Hepatocyte (in vitro differentiated cells): ENCODE results near the gene PWWP2A. TPM values are rescaled to one million over a fixed set of nuclear protein-coding genes. Genes with fewer than 3 reads are reported as not detected.

Experiments
- DNase-seq: peaks from one replicate; pipeline ENCODE4 v3.0.0-alpha.2; 2016; ENCODE audit warnings: low spot score
- H2AFZ ChIP-seq: fragments of 200-600 bp; sonication (generic); 2 replicates; pipeline ENCODE4 v1.6.0; 2016; ENCODE audit warnings: antibody characterized with exemption, mild to moderate bottlenecking
- H3K27ac ChIP-seq: fragments of 200-600 bp; sonication (generic); 2 replicates; pipeline ENCODE4 v1.5.1; 2016; ENCODE audit warnings: mild to moderate bottlenecking
- H3K27me3 ChIP-seq: fragments of 200-600 bp; sonication (generic); 2 replicates; pipeline ENCODE4 v1.6.1; 2016
- H3K36me3 ChIP-seq: fragments of 200-600 bp; sonication (generic); replicated peaks from 2 replicates; pipeline ENCODE4 v1.5.1; 2016; ENCODE audit warnings: low read depth; ENCODE audit not compliant: insufficient read depth
- H3K4me1 ChIP-seq: fragments of 200-600 bp; sonication (generic); 2 replicates; pipeline ENCODE4 v1.5.1; 2016; ENCODE audit warnings: mild to moderate bottlenecking, moderate library complexity; ENCODE audit not compliant: insufficient read depth
- H3K4me2 ChIP-seq: fragments of 200-600 bp; sonication (generic); 2 replicates; pipeline ENCODE4 v1.6.0; 2016
- H3K4me3 ChIP-seq: fragments of 200-600 bp; sonication (generic); 2 replicates; pipeline ENCODE4 v1.5.1; 2016; ENCODE audit warnings: mild to moderate bottlenecking
- H3K79me2 ChIP-seq: fragments of 200-600 bp; sonication (generic); 2 replicates; pipeline ENCODE4 v1.6.0; 2017; ENCODE audit warnings: mild to moderate bottlenecking
- H3K9me2 ChIP-seq: fragments of 200-600 bp; sonication (generic); replicated peaks from 2 replicates; pipeline ENCODE4 v1.6.0; 2017; ENCODE audit warnings: mild to moderate bottlenecking; ENCODE audit not compliant: insufficient read depth
- H3K9me3 ChIP-seq: fragments of 200-600 bp; sonication (generic); 2 replicates; pipeline ENCODE4 v1.5.1; 2016; ENCODE audit warnings: low read depth, mild to moderate bottlenecking
- H4K20me1 ChIP-seq: fragments of 200-600 bp; sonication (generic); 2 replicates; pipeline ENCODE4 v1.6.0; 2016; ENCODE audit warnings: mild to moderate bottlenecking; ENCODE audit not compliant: insufficient read depth, poor library complexity, severe bottlenecking
- CTCF ChIP-seq: fragments of 200-600 bp; sonication (generic); IDR thresholded peaks from 2 replicates; pipeline ENCODE4 v1.5.1; 2016; ENCODE audit warnings: antibody characterized with exemption, mild to moderate bottlenecking; ENCODE audit not compliant: poor library complexity
- EZH2 ChIP-seq: fragments of 200-600 bp; sonication (generic); IDR thresholded peaks from 2 replicates; pipeline ENCODE4 v1.6.1; 2016; ENCODE audit warnings: antibody characterized with exemption, mild to moderate bottlenecking, borderline replicate concordance
- EZH2phosphoT487 ChIP-seq: fragments of 200-600 bp; sonication (generic); IDR thresholded peaks from one replicate; pipeline ENCODE4 v1.6.1; 2018; ENCODE audit warnings: antibody characterized with exemption, mild to moderate bottlenecking, low read depth, moderate library complexity; ENCODE audit not compliant: unreplicated experiment, severe bottlenecking
- WGBS: methylation state at CpG from one replicate; pipeline ENCODE4 v1.1.6; 2016; ENCODE audit warnings: low lambda C conversion rate; ENCODE audit errors: missing lambda C conversion rate; 5-methylcytosine and 5-hydroxymethylcytosine counted together
- polyA plus RNA-seq: library from polyadenylated mRNA; unstranded; fragments of >200 nt; fragmentation: Nextera tagmentation; extraction: Ambion mirVana; gene quantifications from 2 replicates; pipeline ENCODE4 v1.2.1, GENCODE V29; 2016
- total RNA-seq: library from RNA; depleted of rRNA; stranded (reverse); fragments of >200 nt; gene quantifications from 2 replicates; pipeline ENCODE4 v1.2.3, GENCODE V29; 2014

Gene PWWP2A
- total and polyA plus RNA-seq, 2 experiments from 2014 or later, result 18.4 to 26.5 TPM

- H3K4me3 ChIP-seq, result no peak overlapping the region
- H3K9me2 ChIP-seq, result no peaks in the 10 kb centered on the region
- no peaks in the 10 kb centered on the region for H3K4me1 ChIP-seq
- no peak overlapping the region for H3K4me2 ChIP-seq
- no peak overlapping the region for H2AFZ ChIP-seq
- no peak overlapping the region for H3K27ac ChIP-seq
- TF ChIP-seq CTCF (no peak), EZH2phosphoT487 (no peak), EZH2 (no peak)
- no peaks in the 10 kb centered on the region for H3K27me3 ChIP-seq
- no peaks in the 10 kb centered on the region for H3K36me3 ChIP-seq
- 96% methylated on average over 11 of the region's 11 CpGs for WGBS
- H3K79me2 ChIP-seq, result peaks cover 34% of the 10 kb centered on the region
- no peaks in the 10 kb centered on the region for H3K9me3 ChIP-seq
- peaks cover 3% of the 10 kb centered on the region for H4K20me1 ChIP-seq
- DNase-seq, result no peak
Observed at GRCh38 chr5:160092960-160093707, 26.1 kb downstream of the PWWP2A start.

GRCh38 chr5:160092514-160092913 is 26.7 kb downstream of the PWWP2A start:
- TF ChIP-seq CTCF, result no peak
- Histone ChIP-seq H3K79me2 (peaks cover 28% of the 10 kb centered on the region), H4K20me1 (peaks cover 3% of the 10 kb centered on the region), H3K9me2 (no peaks in the 10 kb centered on the region), H3K9me3 (no peaks in the 10 kb centered on the region), H3K4me3 (no peak overlapping the region), H3K27ac (no peak overlapping the region), H2AFZ (no peak overlapping the region), H3K27me3 (no peaks in the 10 kb centered on the region), H3K36me3 (no peaks in the 10 kb centered on the region), H3K4me2 (no peak overlapping the region), H3K4me1 (no peaks in the 10 kb centered on the region)
- 85% methylated on average over 7 of the region's 7 CpGs for WGBS
- DNase-seq, result no peak

- Histone ChIP-seq H3K27me3 (no peaks in the 10 kb centered on the region), H3K79me2 (peaks cover 6% of the 10 kb centered on the region), H3K4me1 (no peaks in the 10 kb centered on the region), H3K4me2 (no peak overlapping the region), H3K4me3 (no peak overlapping the region), H3K9me3 (no peaks in the 10 kb centered on the region), H3K36me3 (no peaks in the 10 kb centered on the region), H4K20me1 (no peaks in the 10 kb centered on the region), H3K9me2 (no peaks in the 10 kb centered on the region), H3K27ac (no peak overlapping the region), H2AFZ (no peak overlapping the region)
- 77% methylated on average over 1 of the region's 1 CpG for whole genome bisulfite sequencing
- no peak for TF ChIP-seq EZH2phosphoT487
- no peak for TF ChIP-seq EZH2
- TF ChIP-seq CTCF, result no peak
- no peak for DNase-seq
Observed at GRCh38 chr5:160090059-160090458, 29.2 kb downstream of the PWWP2A start.
